ENCODE data around the gene UBE2V1.
"Not testable (repeated sequence)": the region's sequence is repeated elsewhere in the genome, so short reads cannot be mapped to it uniquely, and the experiment has no call there.

UBE2V1 gene

DNA sequence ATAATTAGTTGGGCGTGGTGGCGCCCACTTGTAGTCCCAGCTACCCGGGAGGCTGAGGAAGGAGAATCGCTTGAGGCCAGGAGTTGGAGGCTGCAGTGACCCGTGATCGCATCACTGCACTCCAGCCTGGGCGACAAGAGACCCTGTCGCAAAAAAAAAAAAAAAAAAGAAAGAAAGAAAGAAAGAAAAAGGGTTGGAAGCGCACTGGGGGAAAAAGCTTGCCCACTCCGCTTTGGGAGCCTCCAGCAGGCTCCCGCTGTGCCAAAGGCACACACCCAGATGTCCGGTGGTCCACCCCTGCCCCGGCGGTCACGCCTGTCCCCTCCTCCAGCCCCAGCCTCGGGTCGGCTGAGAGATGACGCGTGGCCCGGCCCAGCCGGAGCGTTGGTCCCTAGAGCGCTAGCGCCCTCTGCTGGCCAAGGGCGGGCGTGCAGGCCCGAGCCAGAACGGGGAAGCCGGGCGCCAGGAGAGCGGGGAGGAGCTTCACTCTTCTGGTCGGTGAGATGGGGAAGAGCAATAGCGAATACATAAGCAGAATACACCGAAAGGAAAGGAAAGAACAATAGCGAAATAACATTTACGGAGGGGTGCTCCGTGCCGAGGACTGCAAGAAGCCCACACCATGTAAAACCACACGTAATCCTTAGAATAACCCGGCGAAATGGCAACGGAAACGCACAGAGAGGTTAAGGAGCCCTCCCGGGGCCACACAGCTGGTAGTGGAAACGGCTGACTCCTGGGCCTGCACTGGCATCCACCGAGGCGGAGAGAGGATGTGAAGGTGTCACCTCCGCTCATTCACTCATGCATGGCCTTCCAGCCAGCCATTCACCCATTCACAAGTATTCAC is 41.7 kb downstream of the UBE2V1 start:
- FAIRE-seq, result peak; percentile 75

DNA sequence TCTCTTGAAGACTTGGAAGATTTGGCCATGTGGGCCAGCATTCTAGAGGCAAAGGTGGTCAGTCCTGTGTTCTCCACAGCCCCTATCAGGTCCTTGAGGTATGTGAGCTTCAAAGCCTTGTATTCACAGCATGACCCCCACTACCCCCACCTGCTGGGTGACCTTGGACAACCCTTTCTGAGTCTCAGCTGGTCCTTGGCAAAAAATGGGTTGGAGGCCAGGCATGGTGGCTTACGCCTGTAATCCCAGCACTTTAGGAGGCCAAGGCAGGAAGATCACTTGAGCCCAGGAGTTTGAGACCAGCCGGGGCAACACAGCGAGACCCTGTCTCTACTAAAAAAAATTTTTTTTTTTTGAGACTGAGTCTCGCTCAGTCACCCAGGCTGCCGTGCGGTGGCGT is 42.6 kb downstream of the UBE2V1 start:
- DNase-seq (ENCODE audit: extremely low spot score, insufficient read length, low read depth), result no peak
- no peak for FAIRE-seq

More for the DNA sequence above, 41.7 kb downstream of the UBE2V1 start:
- DNase-seq (ENCODE audit: extremely low spot score, insufficient read length, low read depth), result peak; percentile 86

- FAIRE-seq (no peak), DNase-seq (ENCODE audit: extremely low spot score, insufficient read length, low read depth) (no peak)
These were observed 44.8 kb downstream of the UBE2V1 start for GRCh38 chr20:50068041-50068651.

- FAIRE-seq, result no peak
- no peak for DNase-seq (ENCODE audit: extremely low spot score, insufficient read length, low read depth)
These were observed 45.5 kb downstream of the UBE2V1 start for GRCh38 chr20:50067461-50067860.

GRCh38 chr20:50067018-50067417 is 45.9 kb downstream of the UBE2V1 start:
- no peak for DNase-seq (ENCODE audit: extremely low spot score, insufficient read length, low read depth)
- FAIRE-seq, result no peak

- FAIRE-seq, result no peak
- no peak for DNase-seq (ENCODE audit: extremely low spot score, insufficient read length, low read depth)
These were observed 46.7 kb downstream of the UBE2V1 start for GRCh38 chr20:50066161-50066834.

DNA sequence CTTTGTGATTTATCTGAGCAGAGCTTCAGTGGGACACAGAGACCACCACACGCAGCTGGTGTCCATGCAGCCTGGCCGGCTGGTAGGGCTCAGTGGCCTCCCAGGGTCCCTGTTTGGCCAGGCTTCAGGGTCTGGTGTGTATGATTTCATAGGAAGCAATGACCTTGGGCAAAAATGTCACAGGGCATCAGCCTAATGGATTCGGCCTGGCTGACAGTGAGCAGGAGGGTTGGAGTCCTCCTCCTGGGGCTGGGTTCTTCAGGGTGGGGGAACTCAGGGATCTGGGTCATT is 47.7 kb downstream of the UBE2V1 start:
- no peak for DNase-seq (ENCODE audit: extremely low spot score, insufficient read length, low read depth)
- FAIRE-seq, result no peak

DNA sequence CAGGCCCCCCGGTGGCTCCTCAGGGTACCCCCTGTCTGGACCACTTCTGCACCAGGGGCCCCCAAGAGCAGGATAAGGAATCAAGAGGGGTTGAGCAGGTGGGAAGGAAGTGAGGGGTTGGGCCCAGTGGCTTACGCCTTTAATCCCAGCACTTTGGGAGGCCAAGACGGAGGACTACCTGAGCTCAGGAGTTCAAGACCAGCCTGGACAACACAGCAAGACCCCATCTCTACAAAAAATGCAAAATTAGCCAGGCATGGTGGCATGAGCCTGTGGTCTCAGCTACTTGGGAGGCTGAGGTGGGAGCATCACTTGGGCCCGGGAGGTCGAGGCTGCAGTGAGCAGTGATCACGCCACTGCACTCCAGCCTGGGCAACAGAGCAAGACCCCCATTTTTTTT is 49.2 kb downstream of the UBE2V1 start:
- not testable (repeated sequence) for FAIRE-seq; DNase-seq (ENCODE audit: extremely low spot score, insufficient read length, low read depth)

GRCh38 chr20:50062006-50062838 is 50.7 kb downstream of the UBE2V1 start:
- DNase-seq (ENCODE audit: extremely low spot score, insufficient read length, low read depth), result no peak
- no peak for FAIRE-seq

GRCh38 chr20:50061151-50062005 is 51.6 kb downstream of the UBE2V1 start:
- FAIRE-seq (no peak), DNase-seq (ENCODE audit: extremely low spot score, insufficient read length, low read depth) (no peak)

DNA sequence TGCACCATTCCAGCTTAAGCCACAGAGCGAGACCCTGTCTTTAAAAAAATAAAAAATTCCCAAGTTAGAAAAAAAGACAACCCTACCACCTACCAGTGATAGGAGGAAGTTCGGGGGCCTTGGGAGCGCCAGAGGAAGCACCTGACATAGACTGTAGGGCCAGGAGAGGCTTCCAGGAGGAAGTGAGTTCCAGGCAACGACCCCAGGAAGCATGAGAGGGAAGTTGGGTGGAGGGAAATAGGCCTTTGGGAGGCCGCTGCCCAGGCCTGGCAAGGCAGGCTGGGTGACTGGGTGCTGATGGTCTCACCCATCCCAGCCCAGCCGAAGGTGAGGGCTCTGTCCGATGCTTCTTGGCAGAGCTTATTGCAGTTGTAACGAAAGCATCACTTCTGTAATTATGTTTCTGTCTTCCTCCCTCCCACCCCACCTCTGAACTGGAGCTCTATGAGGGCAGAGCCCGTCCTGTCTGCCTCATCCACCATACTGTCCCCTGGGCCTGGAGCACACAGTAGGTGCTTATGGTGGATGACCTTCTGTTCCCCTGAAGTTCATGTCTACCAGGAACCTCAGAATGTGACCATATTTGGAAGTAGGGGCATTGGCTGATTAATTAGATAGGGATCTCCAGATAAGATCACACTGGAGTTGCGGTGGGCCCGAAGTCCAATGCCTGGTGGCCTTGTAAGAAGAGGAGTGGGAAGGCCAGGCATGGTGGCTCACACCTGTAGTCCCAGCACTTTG is 54.1 kb downstream of the UBE2V1 start:
- FAIRE-seq, result no peak
- no peak for DNase-seq (ENCODE audit: extremely low spot score, insufficient read length, low read depth)

DNA sequence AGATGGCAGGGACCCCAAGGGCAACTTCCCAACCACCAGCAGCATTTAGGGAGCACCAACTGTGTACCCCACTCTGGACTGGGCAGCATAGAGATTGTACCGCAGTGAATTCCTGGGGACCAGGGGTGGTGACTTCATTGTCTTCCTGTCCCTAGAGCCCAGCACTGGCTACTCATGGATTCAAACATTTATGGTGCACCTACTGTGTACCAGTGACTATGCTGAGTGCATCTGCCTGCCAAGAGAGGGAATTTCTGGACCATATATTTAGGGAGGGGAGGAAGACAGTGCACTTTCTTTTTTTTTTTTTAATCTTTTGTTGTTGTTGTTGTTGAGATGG is 55.3 kb downstream of the UBE2V1 start:
- no peak for DNase-seq (ENCODE audit: extremely low spot score, insufficient read length, low read depth)
- FAIRE-seq, result no peak

- FAIRE-seq (peak; percentile 36), DNase-seq (ENCODE audit: extremely low spot score, insufficient read length, low read depth) (no peak)
These were observed 55.8 kb downstream of the UBE2V1 start for GRCh38 chr20:50056951-50057713.

DNA sequence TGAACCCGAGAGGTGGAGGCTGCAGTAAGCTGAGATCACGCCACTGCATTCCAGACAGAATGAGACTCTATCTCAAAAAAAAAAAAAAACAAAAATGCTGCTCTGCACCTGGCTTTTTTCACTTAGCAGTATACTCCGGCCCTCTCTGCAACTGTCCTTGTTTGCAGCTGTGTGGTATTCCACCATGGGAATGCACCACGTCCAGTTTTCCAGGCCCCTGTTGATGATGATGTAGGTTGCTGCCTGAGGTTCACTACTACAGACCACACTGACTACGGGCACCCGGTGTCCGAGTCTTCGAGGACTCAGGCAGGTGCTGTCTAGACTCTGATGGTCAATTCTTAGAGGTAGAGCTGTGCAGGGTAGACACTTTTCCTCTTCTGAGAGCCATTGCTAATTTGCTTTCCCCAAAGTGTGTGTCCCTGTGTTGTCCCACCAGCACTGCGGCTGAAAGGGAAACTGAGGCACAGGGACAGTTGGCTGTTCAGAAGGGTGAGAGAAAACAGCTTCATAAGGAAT is 56.5 kb downstream of the UBE2V1 start:
- DNase-seq (ENCODE audit: extremely low spot score, insufficient read length, low read depth), result no peak
- FAIRE-seq, result no peak

DNA sequence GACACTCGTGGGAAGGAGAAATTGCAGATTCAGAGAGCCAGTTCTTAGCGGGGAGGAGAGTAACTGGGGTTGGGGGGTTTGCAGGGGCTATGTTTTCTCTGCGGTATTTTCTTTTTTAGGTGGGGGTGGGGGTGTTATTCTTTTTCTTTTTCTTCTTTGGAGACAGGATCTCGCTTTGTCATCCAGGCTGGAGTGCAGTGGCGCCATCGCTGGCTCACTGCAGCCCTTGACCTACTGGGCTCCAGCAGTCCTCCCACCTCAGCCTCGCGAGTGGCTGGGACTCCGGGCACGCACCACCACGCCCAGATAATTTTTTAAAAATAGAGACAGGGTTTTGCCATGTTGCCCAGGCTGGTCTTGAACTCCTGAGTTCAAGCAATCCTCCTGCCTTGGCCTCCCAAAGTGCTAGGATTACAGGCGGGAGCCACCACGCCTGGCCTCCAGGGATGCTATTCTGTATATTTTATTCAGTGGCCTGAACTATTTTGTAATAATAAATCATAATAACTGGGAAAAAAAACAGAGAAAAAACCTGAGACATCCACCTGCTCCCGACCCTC is 57.3 kb downstream of the UBE2V1 start:
- FAIRE-seq (no peak), DNase-seq (ENCODE audit: extremely low spot score, insufficient read length, low read depth) (no peak)

DNA sequence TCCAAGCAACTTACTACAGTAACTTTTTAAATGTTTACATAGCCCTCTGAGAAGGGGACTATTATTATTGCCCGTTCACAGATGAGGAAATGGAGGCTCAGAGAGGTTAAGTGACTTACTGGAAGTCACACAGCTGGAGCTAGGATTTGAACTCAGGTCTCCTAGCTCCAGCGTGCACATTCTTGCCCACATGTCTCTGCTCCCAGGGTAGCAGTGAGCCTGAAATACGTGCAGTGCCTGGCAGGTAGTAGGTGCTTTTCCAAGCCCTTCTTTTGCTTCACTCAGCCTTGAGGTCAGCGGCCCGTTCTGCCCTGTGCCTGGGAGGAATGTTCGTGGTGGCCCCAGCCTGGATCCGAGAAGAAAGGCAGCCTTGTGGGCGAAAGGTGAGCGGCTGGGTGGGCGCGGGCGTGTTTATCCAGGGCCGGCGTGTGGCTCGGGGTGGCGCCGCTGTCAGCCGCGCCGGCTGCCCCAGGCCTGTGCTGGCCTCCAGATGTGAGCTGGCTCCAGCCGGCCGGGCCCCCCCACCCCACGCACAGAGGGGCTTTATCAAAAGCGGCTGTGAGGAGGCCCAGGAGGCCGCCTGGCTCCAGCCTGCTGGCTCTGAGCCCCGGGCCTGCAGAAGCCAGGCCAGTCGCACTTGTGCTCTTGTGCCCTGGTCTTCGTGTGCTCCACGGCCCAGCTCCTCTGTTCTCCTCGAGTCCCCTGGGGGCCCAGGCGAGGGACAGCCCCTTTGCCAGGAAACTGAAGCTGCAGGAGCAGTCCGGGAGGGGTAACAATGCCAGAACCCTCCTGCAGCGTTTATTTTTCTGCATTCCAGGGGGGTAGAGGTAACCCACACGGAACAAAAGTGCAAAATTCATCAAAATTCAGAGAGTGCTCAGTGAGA is 58.1 kb downstream of the UBE2V1 start:
- no peak for DNase-seq (ENCODE audit: extremely low spot score, insufficient read length, low read depth)
- no peak for FAIRE-seq

DNA sequence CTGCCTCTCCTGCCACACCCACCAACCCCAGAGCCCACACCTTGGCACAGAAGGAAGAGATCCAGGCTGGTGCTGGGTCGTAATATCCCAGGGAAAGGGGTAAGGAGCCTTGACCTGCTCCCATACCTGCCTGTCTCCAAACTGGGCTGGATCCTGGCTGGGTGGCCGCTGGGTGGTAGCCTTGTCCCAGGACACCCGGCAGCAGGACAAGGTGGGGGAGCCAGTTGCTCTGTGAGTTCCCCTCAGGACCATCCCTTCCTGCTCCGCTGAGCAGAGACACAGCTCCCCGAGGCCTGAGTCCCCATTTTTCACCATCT is 58.8 kb downstream of the UBE2V1 start:
- DNase-seq (ENCODE audit: extremely low spot score, insufficient read length, low read depth) (no peak), FAIRE-seq (no peak)

All from GM18507 (cell line).